Stimulated activated CD8-positive, alpha-beta memory T cell treated with anti-CD3 and anti-CD28 coated beads, Interleukin-15, amount 100 ng/mL, for 24 hours (primary cell): ENCODE data around the gene XKRX.

Source experiments
- DNase-seq: peaks from one replicate; pipeline ENCODE4 v3.0.0-alpha.2; 2020; ENCODE audit warnings: low read depth

The XKRX gene

GRCh38 chrX:100928660-100929613, at the start of gene XKRX:
XKRX (minus strand) TSS chrX:100928917; CDS start chrX:100928304, 613 bp downstream.
- no peak for DNase-seq

DNA sequence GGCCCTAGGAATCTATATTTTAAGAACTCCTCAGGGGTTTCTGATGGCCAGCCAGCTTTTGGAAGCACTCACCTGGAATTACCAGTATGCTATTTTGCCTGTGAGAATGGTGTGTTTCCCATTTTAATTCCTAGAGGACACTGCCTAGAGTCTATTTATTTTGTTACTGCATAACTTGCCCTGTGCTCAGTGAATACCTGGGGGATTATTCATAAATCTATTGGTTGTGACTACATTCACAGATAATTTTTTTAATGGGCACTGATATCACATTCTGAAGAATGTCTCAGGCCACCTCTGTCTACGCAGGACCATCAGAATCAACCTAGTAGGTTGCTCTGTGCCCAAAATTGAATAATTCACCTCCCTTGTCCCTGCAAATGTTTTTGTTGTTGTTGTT, 47.5 kb upstream of the XKRX start:
- no peak for DNase-seq

GRCh38 chrX:100975212-100975611, 46.5 kb upstream of the XKRX start:
- no peak for DNase-seq

DNA sequence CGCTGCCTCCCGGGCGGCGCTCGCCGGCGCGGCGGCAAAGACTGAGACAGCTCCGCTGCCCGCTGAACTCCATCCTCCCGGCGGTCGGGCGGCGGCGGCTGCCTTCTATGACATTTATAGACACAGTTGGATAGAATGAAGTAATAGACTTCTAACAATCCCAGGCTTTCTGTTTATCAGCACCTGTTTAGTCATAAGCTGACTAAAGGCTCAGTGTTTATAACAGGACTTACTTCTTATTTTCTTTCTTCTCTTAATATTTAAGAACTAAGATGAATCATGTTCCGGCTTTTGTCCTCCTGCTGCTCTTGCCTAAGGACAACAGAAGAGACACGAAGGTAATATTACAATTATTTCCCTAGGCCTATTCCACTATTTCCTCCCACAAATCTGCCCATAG, 44.7 kb upstream of the XKRX start:
- no peak for DNase-seq

DNA sequence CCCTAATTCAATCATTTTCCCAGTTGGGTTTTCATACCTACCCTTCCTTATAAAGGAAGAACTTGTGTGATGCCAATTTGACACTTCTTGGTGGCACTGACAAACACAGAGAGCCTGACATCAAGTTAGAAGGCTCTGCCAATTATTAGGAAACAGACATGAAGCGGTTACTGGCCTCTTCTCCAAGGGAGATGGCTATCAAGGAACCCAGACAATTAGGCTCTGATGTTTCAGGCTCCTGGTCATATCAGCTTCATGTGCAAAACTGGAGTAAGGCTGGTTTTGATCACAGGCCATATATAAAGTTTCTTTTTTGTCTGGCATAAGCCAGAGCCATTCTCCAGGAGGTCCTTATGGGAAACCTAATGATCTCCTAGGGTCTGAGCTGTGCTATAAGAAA, 41.2 kb upstream of the XKRX start:
- no peak for DNase-seq

DNA sequence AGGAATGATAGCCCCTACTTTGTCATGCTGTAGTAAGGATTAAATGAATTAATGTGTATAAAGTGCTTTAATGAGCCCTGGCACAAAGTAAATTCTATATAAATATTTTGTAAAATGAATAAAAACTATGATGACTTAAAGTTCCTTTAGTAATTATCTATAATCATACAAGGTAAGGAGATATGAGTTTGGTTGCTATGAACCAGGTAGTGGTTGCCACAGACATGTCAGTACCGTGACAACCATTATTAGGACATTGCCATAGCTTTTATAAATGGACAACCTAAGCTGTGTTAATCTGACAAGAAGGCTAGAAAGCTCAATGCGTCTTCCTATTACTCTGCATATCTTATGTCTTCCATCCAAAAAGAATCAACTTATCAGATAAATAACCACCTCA, 40.7 kb upstream of the XKRX start, which contains the start of gene ARL13A:
TSS of gene ARL13A (plus strand) at position 301 of the 400 bp plus-strand sequence. CDS start 3,982 bp downstream, outside the sequence.
- no peak for DNase-seq

DNA sequence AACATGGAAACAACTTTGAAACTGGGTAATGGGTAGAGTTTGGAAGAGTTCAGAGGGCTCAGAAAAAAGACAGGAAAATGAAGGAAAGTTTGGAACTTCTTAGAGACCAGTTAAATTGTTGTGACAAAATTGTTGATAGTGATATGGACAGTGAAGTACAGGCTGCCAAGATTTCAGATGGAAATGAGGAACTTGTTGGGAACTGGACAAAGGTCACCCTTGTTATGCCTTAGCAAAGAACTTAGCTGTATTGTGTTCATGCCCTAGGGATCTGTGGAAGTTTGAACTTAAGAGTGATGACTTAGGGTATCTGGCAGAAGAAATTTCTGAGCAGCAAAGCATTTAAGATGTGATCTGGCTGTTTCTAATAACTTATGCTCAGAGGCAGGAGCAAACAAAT, 35.6 kb upstream of the XKRX start:
- no peak for DNase-seq

DNA sequence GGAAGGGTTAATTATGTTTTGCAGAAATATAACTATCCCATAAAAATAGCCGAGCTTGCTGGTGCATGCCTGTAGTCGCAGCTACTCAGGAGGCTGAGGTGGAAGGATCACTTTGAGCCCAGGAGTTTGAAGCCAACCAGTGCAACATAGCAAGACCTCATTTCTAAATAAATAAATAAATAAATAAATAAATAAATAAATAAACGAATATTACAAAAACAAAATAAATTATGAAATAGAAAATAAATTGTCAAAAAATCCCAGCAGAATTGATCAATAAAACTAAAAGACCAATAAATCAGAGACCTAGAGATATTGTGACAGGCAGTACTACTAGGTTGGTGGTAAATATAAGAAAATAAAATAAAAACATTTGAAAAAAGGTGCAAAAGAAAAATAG, 34.1 kb upstream of the XKRX start:
- DNase-seq: no peak

DNA sequence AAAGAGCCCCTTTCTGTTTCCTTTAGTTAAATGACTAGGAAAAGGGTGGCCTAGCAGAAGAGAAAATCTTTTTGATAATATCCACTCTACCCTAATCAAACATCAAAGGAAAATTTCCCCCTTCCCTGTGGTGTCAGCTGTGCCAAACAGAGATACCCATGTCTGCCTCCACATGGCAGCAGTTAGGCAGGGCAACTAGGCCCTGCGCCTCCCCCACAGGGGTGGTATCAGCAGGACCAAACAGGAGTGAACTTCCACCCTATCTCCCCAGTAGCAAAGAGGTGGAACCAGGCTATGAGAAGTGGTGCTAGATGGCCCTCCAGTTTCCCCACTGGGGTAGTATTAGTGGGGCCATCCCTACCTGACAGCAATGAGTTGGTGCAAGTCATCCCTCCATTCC, 19.8 kb upstream of the XKRX start:
- no peak for DNase-seq

DNA sequence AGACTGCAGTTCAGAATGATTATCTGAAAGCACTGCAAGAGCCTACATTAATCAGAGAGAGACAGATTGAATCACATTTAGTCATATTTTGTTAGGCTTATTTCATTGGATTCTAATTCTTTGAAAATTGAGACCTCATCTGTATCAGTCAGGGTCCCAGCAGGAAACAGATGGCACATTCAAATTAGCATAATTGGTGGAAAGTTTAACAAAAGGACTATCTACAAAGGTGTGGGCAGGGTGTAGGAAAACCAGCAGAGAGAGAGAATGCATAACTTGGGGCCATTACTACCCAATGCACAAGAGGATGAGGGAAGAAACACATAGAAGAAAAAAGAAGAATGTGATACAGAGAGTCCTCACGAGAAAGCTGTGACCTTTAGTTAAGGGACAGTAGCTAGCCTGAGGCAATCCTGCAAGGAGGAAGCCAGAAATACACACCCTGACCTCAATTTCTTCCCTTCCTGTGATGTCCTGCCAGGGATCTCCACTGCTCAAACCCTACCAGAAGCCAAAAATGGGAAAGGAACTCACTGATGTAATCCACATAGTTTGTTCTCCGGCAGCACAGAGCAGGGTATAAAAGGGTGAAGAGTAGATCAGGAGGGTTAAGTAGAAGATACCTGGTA, 17.7 kb upstream of the XKRX start:
- DNase-seq: no peak

GRCh38 chrX:100944601-100945000, 15.9 kb upstream of the XKRX start:
- no peak for DNase-seq

- no peak for DNase-seq
These were observed 10.6 kb upstream of the XKRX start for GRCh38 chrX:100939333-100939732.

DNA sequence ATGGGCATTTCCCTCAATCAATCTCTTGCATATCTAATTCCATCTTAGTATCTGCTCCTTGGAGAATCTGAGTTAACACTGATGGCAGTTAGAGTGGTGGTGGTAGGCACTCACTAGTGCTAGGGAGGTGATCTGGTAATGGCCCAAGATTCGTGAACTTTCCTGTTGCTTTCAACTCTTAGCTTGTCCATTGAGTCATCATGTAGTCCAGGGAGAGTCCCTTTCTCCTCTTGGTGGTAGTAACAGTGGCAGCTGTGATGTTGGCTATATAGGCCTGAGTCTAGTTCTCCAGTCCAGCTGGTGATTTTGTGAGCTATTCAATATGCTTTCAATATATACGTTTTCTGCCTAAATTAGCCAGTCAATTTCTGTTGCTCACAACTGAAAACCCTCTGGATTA, 7.0 kb upstream of the XKRX start:
- DNase-seq: no peak

- DNase-seq: no peak
These were observed 3.2 kb upstream of the XKRX start for GRCh38 chrX:100931925-100932285.

- DNase-seq: no peak
These were observed 2.7 kb upstream of the XKRX start for GRCh38 chrX:100931218-100931924.

GRCh38 chrX:100926453-100926852, 2.3 kb downstream of the XKRX start:
- DNase-seq: no peak

DNA sequence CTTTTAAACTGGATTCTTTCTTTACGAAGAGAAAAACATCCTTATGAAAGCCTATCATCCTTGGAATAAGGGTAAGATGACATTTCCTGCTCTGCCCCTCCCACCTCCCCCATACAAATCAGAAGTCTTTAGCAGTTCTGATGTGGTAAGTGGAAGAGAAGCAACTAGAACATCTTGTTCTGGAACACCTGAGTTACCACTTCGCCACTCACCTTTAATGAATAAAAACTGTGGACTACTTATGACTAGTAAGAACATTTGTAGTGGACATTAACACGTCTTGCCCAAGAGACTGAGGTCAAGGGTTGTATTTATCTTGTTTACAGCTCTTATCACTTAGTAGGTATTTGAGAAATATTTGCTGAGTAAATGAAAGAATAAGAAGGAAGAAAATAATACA, 4.3 kb downstream of the XKRX start:
- no peak for DNase-seq

DNA sequence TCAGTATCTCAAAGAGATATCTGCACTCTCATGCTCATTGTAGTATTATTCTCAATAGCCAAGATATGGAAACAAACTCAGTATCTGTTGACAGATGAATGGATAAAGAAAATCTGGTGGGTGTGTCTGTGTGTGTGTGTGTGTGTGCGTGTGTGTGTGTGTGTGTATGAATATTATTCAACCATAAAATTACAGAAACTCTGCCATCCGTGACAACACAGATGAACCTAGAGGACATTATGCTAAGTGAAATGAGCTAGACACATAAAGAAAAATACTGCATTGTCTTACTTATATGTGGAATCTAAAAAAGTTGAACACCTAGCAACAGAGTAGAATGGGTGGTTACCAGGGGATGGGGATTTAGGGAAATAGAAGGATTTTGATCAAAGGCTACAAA, 13.2 kb downstream of the XKRX start:
- no peak for DNase-seq

GRCh38 chrX:100913111-100913510, 15.6 kb downstream of the XKRX start:
- DNase-seq: no peak

- no peak for DNase-seq
These were observed 17.0 kb downstream of the XKRX start for GRCh38 chrX:100911731-100912130.

DNA sequence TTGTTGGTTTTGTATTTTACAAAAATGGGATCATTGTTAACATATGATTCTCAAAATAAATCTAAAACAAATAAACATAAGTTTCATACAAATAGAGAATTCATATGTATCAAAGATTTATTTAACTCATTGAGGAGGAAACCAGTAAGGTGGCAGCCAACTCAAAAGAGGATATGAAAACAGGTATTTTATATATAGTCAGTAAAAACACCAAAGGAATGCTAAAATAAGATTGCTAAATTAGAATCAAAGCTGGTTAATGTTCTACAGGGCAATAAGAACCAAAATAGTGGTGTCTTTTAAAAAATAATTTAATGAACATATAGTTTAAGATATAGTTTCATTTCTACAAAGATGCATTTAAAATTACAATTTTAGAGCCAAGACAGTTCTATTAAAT, 23.1 kb downstream of the XKRX start:
- no peak for DNase-seq

- no peak for DNase-seq
These were observed 24.3 kb downstream of the XKRX start for GRCh38 chrX:100904433-100904832.
